Mammary epithelial cell (primary cell): ENCODE data around the gene C13orf46.

Source experiments
- CTCF ChIP-seq, 2 donors: IDR thresholded peaks in 1 of 2; conservative IDR thresholded peaks in 1 of 2; 2 replicates each; pipeline ENCODE4 v1.5.1; 2011 to 2012; ENCODE audit warnings: inconsistent platforms in 2 of 2, low read length in 2 of 2, mild to moderate bottlenecking in 2 of 2, control low read depth in 1 of 2, low read depth in 1 of 2; ENCODE audit not compliant: insufficient read depth in 1 of 2; ENCODE audit errors: extremely low read depth in 1 of 2
- EZH2 ChIP-seq: IDR thresholded peaks from 2 replicates; pipeline ENCODE4 v1.6.1; 2012; ENCODE audit warnings: low read length, inconsistent platforms, borderline replicate concordance

- TF ChIP-seq CTCF (conservative IDR thresholded peaks at IDR 0.05 in 1 of 2, IDR thresholded peaks at IDR 0.05 in 1 of 2; ENCODE audit: extremely low read depth in 1 of 2, insufficient read depth in 1 of 2, low read depth in 1 of 2, low read length in 2 of 2) (no peak), EZH2 (no peak)
Measured at GRCh38 chr13:113903912-113904311, 70.0 kb downstream of the C13orf46 start.
